ENCODE data around the gene DSCAML1.

Gene DSCAML1

GRCh38 chr11:117481036-117481435 lies 316.0 kb downstream of the DSCAML1 start:
- no peak for DNase-seq

DNA sequence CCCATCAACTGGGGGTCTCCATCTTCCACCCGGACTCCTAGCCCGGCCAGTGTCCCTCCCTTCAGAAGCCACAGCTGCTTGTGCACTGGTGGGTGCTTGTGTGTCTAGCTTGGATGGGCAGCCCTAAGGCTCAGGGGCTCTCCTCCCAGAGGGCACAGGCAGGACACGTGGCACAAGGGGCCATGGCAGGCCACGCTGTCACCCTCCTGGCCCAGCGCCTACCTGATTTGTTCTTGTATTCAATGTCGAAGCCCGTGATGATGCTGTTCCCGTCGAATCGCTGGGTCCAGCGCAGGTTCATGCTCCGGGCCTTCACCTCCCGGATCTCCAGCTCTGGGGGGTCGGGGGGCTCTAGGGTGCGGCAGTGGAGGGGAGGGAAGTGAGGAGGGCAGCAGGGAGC lies 316.8 kb downstream of the DSCAML1 start:
- DNase-seq: no peak

GRCh38 chr11:117479372-117479771 lies 317.6 kb downstream of the DSCAML1 start:
- DNase-seq: no peak

DNA sequence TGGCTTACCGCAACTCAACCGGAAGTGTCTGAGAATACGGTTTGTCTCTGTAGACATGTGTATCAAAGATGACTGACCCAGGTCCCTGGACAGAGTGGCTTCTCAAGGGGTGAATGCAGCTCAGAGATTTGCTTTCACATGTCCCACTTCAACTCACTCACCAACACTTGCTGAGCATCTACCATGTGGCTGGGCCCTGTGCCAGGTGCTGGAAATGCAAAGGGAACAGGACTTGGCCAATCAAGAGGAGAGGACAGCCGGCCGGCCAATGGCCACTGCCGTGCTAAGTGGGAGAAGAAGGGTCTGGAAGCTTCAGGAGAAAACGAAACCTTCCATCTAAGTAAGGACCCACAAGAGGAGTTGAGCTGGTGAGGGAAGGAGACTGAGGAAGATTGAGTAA lies 318.1 kb downstream of the DSCAML1 start:
- DNase-seq: no peak

DNA sequence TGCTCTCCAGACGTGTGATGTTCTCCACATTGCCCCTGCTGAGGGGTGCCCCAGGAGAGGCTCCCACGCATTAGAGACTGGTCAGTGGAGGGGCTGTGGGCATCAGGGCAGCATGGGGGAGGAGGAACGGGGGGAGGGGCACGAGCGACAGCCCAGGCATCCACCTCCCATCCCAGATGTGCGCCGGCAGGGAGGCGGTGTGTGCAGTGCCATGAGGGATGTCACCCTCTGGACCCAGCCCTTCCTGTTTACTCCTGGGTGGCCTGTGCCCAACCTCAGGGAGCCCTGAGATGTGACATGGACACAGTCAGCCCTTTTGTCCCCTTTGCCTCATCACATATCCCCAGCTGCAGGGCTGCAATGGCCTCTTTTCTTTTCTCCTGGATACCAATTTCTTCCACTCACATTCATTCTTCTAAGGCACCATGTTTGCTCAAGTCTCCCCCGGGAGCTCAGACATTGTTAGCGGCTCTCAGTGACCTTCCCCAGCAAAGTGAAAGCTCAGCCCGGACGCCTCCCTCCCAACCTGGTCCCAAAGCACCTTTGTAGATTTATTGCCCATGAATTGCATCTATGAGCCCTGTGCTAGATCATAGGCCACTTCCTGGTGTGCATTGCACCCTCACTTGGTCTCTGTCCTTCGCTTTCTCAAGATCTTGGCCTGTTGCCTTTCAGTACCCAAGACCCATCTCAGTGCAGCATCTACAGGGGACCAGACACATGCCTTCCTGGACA lies 318.7 kb downstream of the DSCAML1 start:
- DNase-seq: no peak

GRCh38 chr11:117477721-117478120 lies 319.3 kb downstream of the DSCAML1 start:
- no peak for DNase-seq

- no peak for DNase-seq
Measured at GRCh38 chr11:117476531-117477142, 320.4 kb downstream of the DSCAML1 start.

DNA sequence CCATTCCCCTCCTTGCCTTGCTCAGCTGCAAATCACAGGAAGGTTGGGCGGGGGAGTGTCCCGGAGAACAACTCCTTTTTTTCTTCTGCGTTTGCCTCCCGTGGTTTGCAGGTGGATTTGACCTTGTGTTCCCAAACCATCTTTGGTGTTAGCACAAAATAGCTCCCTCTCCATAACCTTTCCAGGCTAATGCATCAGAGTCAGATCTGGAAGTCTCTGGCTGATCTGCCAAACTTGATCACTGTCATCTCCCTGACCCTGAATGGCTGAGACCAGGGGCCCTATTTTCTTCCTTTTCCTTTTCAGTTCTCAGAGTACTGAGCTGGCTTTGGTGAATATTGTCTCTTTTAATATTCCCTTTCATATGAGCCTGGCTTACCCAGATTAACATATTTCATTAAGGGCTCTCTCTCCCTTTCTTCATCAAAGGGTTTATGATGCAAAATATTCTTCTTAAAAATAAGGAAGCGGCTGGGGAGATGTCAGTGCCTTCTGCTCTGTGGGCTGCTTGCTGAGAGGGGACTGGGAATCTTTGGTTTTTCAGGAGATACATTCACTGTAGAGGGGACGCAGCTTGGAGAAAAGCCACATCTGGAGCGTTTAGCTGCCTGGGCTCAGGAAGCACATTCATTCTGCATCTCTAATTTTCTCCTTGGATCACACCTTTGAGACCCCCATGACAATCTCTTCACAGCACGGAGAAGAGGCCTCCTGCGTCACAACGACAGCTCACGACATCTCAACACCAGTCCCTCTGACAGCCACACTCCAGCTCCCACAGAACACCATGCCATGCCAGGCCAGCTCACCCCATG lies 321.1 kb downstream of the DSCAML1 start:
- DNase-seq: no peak

GRCh38 chr11:117473481-117474091 lies 323.4 kb downstream of the DSCAML1 start:
- no peak for DNase-seq

DNA sequence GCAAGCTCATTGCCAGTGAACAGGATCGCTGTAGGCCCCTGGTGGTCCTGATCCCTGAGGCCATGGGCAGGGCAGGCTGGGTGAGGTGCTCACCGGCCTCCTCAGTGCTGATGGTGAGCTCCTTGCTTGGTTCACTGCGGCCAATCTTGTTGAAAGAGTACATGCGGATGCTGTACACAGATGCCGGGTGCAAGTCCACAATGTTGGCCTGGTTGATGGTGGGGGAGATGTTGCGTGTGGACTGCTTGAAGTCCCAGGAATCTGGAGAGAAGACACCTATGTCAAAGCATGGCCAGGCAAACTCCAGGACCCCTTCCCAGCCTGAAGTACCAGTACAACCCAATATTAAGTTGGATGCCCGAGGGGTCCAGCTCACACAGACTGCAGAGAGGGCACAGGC lies 325.2 kb downstream of the DSCAML1 start:
- DNase-seq: no peak

DNA sequence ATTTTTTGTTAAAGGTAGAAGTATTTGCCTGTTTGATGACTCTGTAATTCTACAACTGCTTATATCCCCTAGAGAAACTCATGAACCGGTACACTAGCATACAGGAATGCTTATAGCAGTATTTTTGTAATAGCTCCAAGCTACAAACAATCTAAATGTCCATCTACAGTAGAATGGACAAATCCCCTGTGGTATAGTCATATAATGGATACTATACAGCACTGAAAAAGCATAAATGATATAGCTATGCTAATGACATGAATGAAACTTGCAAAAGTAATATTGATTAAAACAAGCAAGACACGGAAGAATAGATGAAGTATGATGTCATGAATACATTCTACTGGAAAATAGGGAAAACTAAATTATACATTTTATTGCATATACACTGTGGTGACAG lies 326.4 kb downstream of the DSCAML1 start:
- no peak for DNase-seq

GRCh38 chr11:117468888-117469287 lies 328.1 kb downstream of the DSCAML1 start:
- DNase-seq: no peak

DNA sequence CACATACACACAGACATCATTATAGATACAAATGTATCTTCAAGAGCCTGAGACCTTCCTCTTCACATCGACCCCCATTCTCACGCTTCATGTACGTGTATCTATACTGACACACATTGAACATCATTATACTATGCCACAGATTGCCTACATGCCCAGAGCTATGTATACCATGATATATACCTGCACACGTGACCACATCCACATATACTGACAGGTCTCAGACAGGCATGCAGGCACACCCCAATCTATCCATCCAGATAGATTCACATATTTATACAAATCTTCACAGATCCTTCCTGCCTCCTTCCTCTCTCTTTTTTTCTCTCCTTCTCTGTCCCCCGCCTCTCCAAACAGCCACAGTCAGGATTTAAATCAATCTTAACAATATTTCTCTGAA lies 329.2 kb downstream of the DSCAML1 start:
- no peak for DNase-seq

DNA sequence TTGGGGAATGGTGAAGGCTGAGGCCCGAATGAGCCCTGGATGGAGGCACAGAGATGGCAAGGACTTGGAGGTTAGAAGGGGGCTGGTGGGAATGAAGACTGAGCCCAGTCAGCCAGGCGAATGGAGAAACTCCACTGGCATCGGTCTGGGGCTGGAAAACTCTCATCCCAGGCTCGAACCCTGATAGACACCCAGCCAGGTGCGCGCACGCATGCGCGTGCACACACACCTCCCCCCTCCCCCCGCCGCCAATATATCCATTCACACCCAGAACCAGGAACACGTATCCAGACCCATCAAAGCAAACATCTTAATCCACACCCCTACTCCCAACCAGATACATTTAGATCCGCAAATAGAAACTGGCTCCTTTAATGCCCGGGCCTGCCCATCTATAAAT lies 330.1 kb downstream of the DSCAML1 start:
- DNase-seq: no peak

DNA sequence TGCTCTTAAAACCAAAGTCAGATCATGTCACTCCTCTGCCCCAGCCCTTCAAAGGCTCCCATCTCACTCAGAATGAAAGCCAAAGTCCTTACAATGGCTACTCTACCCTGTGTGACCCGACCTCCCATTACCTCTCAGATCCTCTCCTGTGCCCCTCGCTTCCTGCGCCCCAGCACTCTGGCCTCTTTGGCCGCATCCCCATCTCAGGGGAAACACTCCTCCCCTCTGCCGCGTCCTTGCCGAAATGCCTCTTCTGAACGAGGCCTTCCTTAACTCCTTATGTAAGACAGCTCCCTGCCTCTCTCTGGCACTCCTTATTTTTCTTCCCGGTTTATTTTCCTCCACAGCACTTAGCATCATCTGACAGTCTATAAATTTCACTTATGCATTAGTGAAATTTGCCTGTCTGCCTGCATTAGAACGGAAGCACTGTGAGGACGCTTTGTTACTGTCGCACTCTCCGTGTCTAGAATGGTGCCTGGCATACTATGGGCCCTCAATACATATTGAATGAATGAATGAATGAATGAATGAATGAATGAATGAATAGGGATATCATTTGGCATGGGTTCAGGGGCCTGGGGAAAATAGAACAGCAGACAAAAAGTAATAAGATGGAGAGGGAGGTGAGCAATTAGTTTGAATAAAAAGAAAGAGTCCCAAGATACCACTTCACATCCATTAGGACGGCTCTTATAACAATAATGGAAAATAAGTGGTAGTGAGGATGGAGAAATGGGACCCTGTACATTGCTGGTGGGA lies 331.6 kb downstream of the DSCAML1 start:
- DNase-seq: no peak

- no peak for DNase-seq
Measured at GRCh38 chr11:117464778-117465177, 332.2 kb downstream of the DSCAML1 start.

- no peak for DNase-seq
Measured at GRCh38 chr11:117462864-117463247, 334.2 kb downstream of the DSCAML1 start.

GRCh38 chr11:117462183-117462863 lies 334.7 kb downstream of the DSCAML1 start:
- no peak for DNase-seq

- DNase-seq: no peak
Measured at GRCh38 chr11:117461396-117462182, 335.4 kb downstream of the DSCAML1 start.

- DNase-seq: peak; percentile 93
Measured at GRCh38 chr11:117459979-117460300, 337.1 kb downstream of the DSCAML1 start.

All from MV-4-11 (cell line).